A673 (cell line): ENCODE measurements around the gene EHD4. TPM values are rescaled to one million over a fixed set of nuclear protein-coding genes. Genes with fewer than 3 reads are reported as not detected.

Source experiments
- BruUV-seq: library from RNA; stranded (reverse); fragments of 400-500 nt; replicated peaks from 2 replicates; lab custom pipeline; 2021; lab: Mats Ljungman, UMichigan
- CTCF ChIA-PET: fragments of 300-600 bp; sonication (Branson Sonifier 250); formaldehyde crosslinking; loops from one replicate; lab custom pipeline; 2022; ENCODE audit warnings: antibody characterized with exemption; lab: Charles Lee
- POLR2A ChIA-PET: fragments of 300-600 bp; sonication (Branson Sonifier 250); formaldehyde crosslinking; loops from one replicate; lab custom pipeline; 2022; ENCODE audit warnings: antibody characterized with exemption; ENCODE audit not compliant: low non-redundant PET; lab: Charles Lee
- DNase-seq: peaks from one replicate; pipeline ENCODE4 v3.0.0-alpha.2; 2015; ENCODE audit warnings: low spot score
- H3K27ac ChIP-seq: fragments of 200-600 bp; sonication (generic); 2 replicates; pipeline ENCODE4 v1.5.1; 2016; ENCODE audit warnings: mixed run types, low read depth, mild to moderate bottlenecking, mixed read lengths, antibody characterized with exemption, low read length; ENCODE audit not compliant: poor library complexity, severe bottlenecking
- H3K27me3 ChIP-seq: fragments of 200-600 bp; sonication (generic); replicated peaks from 2 replicates; pipeline ENCODE4 v1.6.1; 2017; ENCODE audit warnings: mixed run types, low read depth, mild to moderate bottlenecking, mixed read lengths, antibody characterized with exemption, low read length; ENCODE audit not compliant: insufficient read depth, poor library complexity
- H3K36me3 ChIP-seq: fragments of 200-600 bp; sonication (generic); 2 replicates; pipeline ENCODE4 v1.6.1; 2016; ENCODE audit warnings: mixed run types, mild to moderate bottlenecking, mixed read lengths, antibody characterized with exemption, low read length; ENCODE audit not compliant: insufficient read depth, poor library complexity, severe bottlenecking
- H3K4me1 ChIP-seq: fragments of 200-600 bp; sonication (generic); 2 replicates; pipeline ENCODE4 v1.6.1; 2017; ENCODE audit warnings: mixed run types, mild to moderate bottlenecking, mixed read lengths, antibody characterized with exemption, low read length; ENCODE audit not compliant: insufficient read depth, poor library complexity, severe bottlenecking
- H3K4me3 ChIP-seq: fragments of 200-600 bp; sonication (generic); 2 replicates; pipeline ENCODE4 v1.5.1; 2016; ENCODE audit warnings: low read depth, mixed run types, mild to moderate bottlenecking, mixed read lengths, low read length; ENCODE audit not compliant: poor library complexity, severe bottlenecking
- H3K9me3 ChIP-seq: fragments of 200-600 bp; sonication (generic); 2 replicates; pipeline ENCODE4 v1.6.1; 2016; ENCODE audit warnings: mixed run types, low read depth, mild to moderate bottlenecking, mixed read lengths, antibody characterized with exemption, low read length; ENCODE audit not compliant: poor library complexity, severe bottlenecking
- CTCF ChIP-seq: fragments of 300-800, 200-600 bp; sonication (generic); conservative IDR thresholded peaks from 2 replicates; pipeline ENCODE4 v1.5.1; 2017; ENCODE audit warnings: low read depth, mild to moderate bottlenecking, antibody characterized with exemption, low read length, moderate library complexity, mixed read lengths
- EZH2 ChIP-seq: fragments of 200-600 bp; sonication (generic); IDR thresholded peaks from 2 replicates; pipeline ENCODE4 v1.6.1; 2017; ENCODE audit warnings: borderline replicate concordance, low read depth, mild to moderate bottlenecking, mixed read lengths, antibody characterized with exemption, low read length; ENCODE audit not compliant: poor library complexity, severe bottlenecking
- intact Hi-C: fragments of 100-400 bp; cut with micrococcal nuclease; formaldehyde crosslinking; loops from one replicate; pipeline ENCODE4 v1.10.0; 2022; ENCODE audit not compliant: unreplicated experiment
- total RNA-seq: library from RNA; stranded (reverse); gene quantifications from 2 replicates; pipeline ENCODE4 v1.2.3, GENCODE V29; 2021

Gene EHD4
- total RNA-seq, 1 experiment from 2014 or later, result 29.4 TPM

- Histone ChIP-seq H3K4me3 (no peak overlapping the region), H3K36me3 (no peaks in the 10 kb centered on the region), H3K27ac (no peak overlapping the region), H3K27me3 (no peaks in the 10 kb centered on the region), H3K4me1 (no peaks in the 10 kb centered on the region), H3K9me3 (no peaks in the 10 kb centered on the region)
- TF ChIP-seq EZH2 (no peak), CTCF (no peak)
- DNase-seq, result no peak
- ChIA-PET POLR2A (interaction anchor here (0.6 kb wide), 1 partner anchor 405 kb away, joined by 5 read pairs; no protein-coding TSS in a partner anchor), CTCF (no interaction called here)
- intact Hi-C loops, result no loop called here
- BruUV-seq, result no TSS peak
Observed at GRCh38 chr15:41870689-41871081, 101.7 kb downstream of the EHD4 start.

GRCh38 chr15:41869770-41870688 is 102.3 kb downstream of the EHD4 start:
- BruUV-seq, result no TSS peak
- H3K4me1 ChIP-seq, result no peaks in the 10 kb centered on the region

GRCh38 chr15:41868321-41868720 is 104.0 kb downstream of the EHD4 start:
- POLR2A ChIA-PET, result no interaction called here
- H3K27me3 ChIP-seq, result no peaks in the 10 kb centered on the region
- no peaks in the 10 kb centered on the region for H3K9me3 ChIP-seq
- no peak overlapping the region for H3K4me3 ChIP-seq
- no peak for DNase-seq
- H3K4me1 ChIP-seq, result no peaks in the 10 kb centered on the region
- no peak for TF ChIP-seq EZH2
- no peak for TF ChIP-seq CTCF
- no peak overlapping the region for H3K27ac ChIP-seq
- no TSS peak for BruUV-seq
- intact Hi-C loops, result no loop called here
- CTCF ChIA-PET, result no interaction called here
- no peaks in the 10 kb centered on the region for H3K36me3 ChIP-seq

More at GRCh38 chr15:41869770-41870688, 102.3 kb downstream of the EHD4 start:
- DNase-seq, result no peak
- Histone ChIP-seq H3K27me3 (no peaks in the 10 kb centered on the region), H3K27ac (no peak overlapping the region), H3K36me3 (no peaks in the 10 kb centered on the region), H3K9me3 (no peaks in the 10 kb centered on the region), H3K4me3 (no peak overlapping the region)
- CTCF ChIA-PET, result no interaction called here
- POLR2A ChIA-PET, result no interaction called here
- TF ChIP-seq EZH2 (no peak), CTCF (no peak)
- intact Hi-C loops, result no loop called here
